ENCODE measurements around the gene IDUA.

DNA sequence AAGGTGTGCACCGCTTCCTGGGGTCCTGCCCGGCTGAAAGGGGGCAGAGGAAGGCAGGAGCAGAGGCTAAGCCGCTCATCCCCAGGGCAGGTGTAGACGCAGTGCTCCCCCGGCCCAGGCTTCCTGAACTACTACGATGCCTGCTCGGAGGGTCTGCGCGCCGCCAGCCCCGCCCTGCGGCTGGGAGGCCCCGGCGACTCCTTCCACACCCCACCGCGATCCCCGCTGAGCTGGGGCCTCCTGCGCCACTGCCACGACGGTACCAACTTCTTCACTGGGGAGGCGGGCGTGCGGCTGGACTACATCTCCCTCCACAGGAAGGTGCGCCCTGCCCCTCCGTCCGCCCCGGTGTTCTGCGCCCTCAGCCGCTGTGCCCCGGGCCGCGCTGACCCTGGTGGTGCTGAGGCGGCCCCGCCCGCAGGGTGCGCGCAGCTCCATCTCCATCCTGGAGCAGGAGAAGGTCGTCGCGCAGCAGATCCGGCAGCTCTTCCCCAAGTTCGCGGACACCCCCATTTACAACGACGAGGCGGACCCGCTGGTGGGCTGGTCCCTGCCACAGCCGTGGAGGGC lies 14.8 kb downstream of the IDUA start:
- no peak for TF ChIP-seq POLR2AphosphoS5 (IDR thresholded peaks at IDR 0.05; ENCODE audit: low read depth, low read length)
- TF ChIP-seq TAF1 (IDR thresholded peaks at IDR 0.05; ENCODE audit: low read depth, low read length), result no peak
- TF ChIP-seq POLR2A (IDR thresholded peaks at IDR 0.05; ENCODE audit: low read depth, low read length), result no peak

Data from GM12891 (cell line).